ENCODE results near the gene RAB27A. TPM values are rescaled to one million over a fixed set of nuclear protein-coding genes. Genes with fewer than 3 reads are reported as not detected.

RAB27A gene
- total and polyA plus RNA-seq, 11 donors: 1.4 to 17.2 (median 4.2) TPM

- ATAC-seq (no peak), DNase-seq (no peak)
- Histone ChIP-seq H3K36me3 (peaks cover 0 to 17% (median 14%) of the 10 kb centered on the region in 9 donors), H3K4me3 (peak overlapping the region; percentile 63 to 97 (median 80)), H3K27ac (peak overlapping the region; percentile 78 to 93 (median 90)), H3K4me1 (peaks cover 0 to 43% (median 26%) of the 10 kb centered on the region in 12 donors), H3K9me3 (no peaks in the 10 kb centered on the region), H3K27me3 (no peaks in the 10 kb centered on the region)
- intact Hi-C loops (cut with DNase I): loop anchor here in 2 of 10 donors (5.0 to 10.0 kb wide), 3 partner anchors 209 to 1046 kb away; partner anchors contain the start of genes CCPG1 (in 2 of the 2), PIERCE2 (in 2 of the 2) and RFX7 (in 1 of the 2)
- TF ChIP-seq POLR2A (IDR thresholded peaks at IDR 0.05) (no peak), CTCF (IDR thresholded peaks at IDR 0.05) (no peak)
- WGBS, 4 donors: 3 to 6% (median 4%) methylated on average over 9 of the region's 9 CpGs
Observed at GRCh38 chr15:55195996-55196395, 93.6 kb downstream of the RAB27A start.

GRCh38 chr15:55194256-55194655 lies 95.4 kb downstream of the RAB27A start:
- TF ChIP-seq CTCF (IDR thresholded peaks at IDR 0.05): no peak
- no peak for TF ChIP-seq POLR2A (IDR thresholded peaks at IDR 0.05)
- intact Hi-C loops (cut with DNase I): loop anchor here in 1 of 10 donors (10.0 kb wide), 1 partner anchor 211 kb away; the partner anchor contains the start of genes CCPG1 and PIERCE2

GRCh38 chr15:55186331-55186730 lies 103.3 kb downstream of the RAB27A start:
- TF ChIP-seq POLR2A (IDR thresholded peaks at IDR 0.05) (no peak), CTCF (IDR thresholded peaks at IDR 0.05) (no peak)
- Histone ChIP-seq H3K4me1 (peaks cover 0 to 4% (median 0%) of the 10 kb centered on the region in 12 donors), H3K27me3 (no peaks in the 10 kb centered on the region), H3K36me3 (peaks cover 0 to 97% (median 86%) of the 10 kb centered on the region in 9 donors), H3K27ac (no peak overlapping the region), H3K4me3 (no peak overlapping the region), H3K9me3 (no peaks in the 10 kb centered on the region)
- WGBS, 4 donors: 56 to 82% (median 64%) methylated on average over 1 of the region's 1 CpG
- intact Hi-C loops (cut with DNase I): no loop called here
- DNase-seq (no peak), ATAC-seq (no peak)

More at GRCh38 chr15:55194256-55194655, 95.4 kb downstream of the RAB27A start:
- Histone ChIP-seq H3K36me3 (peaks cover 0 to 35% (median 32%) of the 10 kb centered on the region in 9 donors), H3K27me3 (no peaks in the 10 kb centered on the region), H3K4me1 (peaks cover 0 to 43% (median 26%) of the 10 kb centered on the region in 12 donors), H3K4me3 (no peak overlapping the region), H3K9me3 (no peaks in the 10 kb centered on the region), H3K27ac (no peak overlapping the region)
- DNase-seq: no peak
- no peak for ATAC-seq

- Histone ChIP-seq H3K27ac (no peak overlapping the region), H3K9me3 (no peaks in the 10 kb centered on the region), H3K27me3 (no peaks in the 10 kb centered on the region), H3K36me3 (peaks cover 0 to 97% (median 73%) of the 10 kb centered on the region in 9 donors), H3K4me1 (peaks cover 0 to 4% (median 0%) of the 10 kb centered on the region in 12 donors), H3K4me3 (no peak overlapping the region)
- intact Hi-C loops (cut with DNase I): no loop called here
- ATAC-seq (no peak), DNase-seq (no peak)
- TF ChIP-seq CTCF (IDR thresholded peaks at IDR 0.05) (no peak), POLR2A (IDR thresholded peaks at IDR 0.05) (no peak)
- WGBS, 4 donors: 88 to 94% (median 92%) methylated on average over 2 of the region's 2 CpGs
Observed at GRCh38 chr15:55183679-55184078, 105.9 kb downstream of the RAB27A start.
